SU-DHL-6 (cell line): Measurements from ENCODE around the gene HSF2BP.

Experiments
- CTCF ChIP-seq: fragments of 200-600 bp; sonication (generic); IDR thresholded peaks from one replicate; pipeline ENCODE4 v1.5.1; 2017; ENCODE audit warnings: antibody characterized with exemption, mild to moderate bottlenecking, low read length, moderate library complexity; ENCODE audit not compliant: insufficient read depth, poor library complexity, severe bottlenecking
- EZH2phosphoT487 ChIP-seq: fragments of 200-600 bp; sonication (generic), shearing (Covaris generic); conservative IDR thresholded peaks from 2 replicates; pipeline ENCODE4 v1.6.1; 2018; ENCODE audit warnings: mild to moderate bottlenecking, antibody characterized with exemption, low read length, moderate library complexity, mixed read lengths

GRCh38 chr21:43699933-43700599 is 40.8 kb upstream of the HSF2BP start:
- no peak for TF ChIP-seq CTCF
- TF ChIP-seq EZH2phosphoT487: no peak
